CD4-positive, alpha-beta T cell treated with Interleukin-15 for 1 hour (primary cell): ENCODE data around the gene EIF3L.

ENCODE experiments used
- DNase-seq: peaks from one replicate; pipeline ENCODE4 v3.0.0-alpha.2; 2020

EIF3L gene

DNA sequence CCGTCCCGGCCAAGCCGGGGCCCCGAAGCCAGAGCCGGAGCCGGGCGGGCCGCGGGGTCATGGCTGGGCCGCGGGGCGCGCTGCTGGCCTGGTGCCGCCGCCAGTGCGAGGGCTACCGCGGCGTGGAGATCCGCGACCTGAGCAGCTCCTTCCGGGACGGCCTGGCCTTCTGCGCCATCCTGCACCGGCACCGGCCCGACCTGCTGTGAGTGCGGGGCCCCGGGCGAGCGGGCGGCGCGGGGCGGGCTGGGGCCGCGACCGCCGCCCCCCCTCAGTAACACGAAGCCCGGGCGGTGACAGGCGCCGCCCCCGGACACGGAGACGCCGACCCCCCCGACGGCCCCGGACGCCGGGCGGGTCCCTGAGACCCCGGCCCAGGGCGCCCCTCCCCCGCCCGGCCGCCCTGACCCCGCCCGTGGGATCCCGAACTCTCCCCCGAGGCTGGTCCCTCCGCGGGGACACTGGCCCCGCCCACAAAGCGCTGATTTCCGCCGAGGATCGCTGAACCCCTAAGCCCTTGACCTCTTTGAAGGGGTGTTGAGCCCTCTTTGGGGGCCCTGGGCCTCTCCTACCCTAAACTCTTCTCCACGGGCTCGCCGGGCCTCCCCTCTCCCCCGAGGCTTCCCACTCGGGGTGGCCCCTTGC is 57.3 kb downstream of the EIF3L start:
- no peak for DNase-seq

DNA sequence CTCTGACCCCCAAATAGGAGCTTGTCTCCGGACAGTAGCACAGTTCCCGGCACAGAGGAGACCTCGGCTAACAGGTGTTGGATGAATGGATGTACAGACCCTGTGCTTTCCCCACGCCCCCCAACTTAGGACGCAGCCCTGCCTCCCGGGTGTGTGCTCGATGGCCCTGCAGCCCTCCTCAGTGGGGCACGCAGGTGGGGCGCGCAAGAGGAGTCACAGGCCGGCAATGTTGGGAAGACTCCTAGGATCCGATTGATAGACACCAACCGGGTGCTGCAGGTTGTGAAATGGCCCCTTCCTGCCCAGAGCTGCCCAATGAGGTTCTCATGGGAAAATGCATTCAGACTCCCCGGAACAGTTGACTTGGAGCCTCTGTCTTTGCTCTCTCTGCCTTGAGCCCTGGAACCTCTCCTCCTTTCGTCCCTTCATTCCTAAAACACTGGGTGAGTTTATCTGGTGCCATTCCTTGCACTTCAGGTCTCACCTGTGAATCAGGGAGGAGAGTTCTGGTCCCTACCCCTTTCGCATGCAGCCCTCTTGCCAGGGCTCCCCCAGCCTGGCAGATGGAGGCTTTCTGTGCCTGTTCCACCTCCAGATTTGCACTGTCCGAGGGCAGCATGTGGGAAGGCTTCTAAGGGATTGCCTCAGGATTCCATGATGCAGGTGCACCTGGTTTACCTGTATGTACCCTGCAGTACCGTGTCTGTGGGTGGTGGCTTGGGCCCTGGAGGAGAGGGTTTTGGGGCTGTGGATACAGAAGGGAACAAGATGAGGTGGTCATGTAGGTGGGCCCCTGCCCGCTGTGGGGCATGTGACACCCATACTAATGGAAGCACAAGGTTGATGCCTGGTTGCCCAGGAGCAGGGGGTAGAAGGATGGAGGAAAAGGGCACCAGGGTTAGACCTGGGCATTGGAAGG is 58.1 kb downstream of the EIF3L start:
- no peak for DNase-seq

DNA sequence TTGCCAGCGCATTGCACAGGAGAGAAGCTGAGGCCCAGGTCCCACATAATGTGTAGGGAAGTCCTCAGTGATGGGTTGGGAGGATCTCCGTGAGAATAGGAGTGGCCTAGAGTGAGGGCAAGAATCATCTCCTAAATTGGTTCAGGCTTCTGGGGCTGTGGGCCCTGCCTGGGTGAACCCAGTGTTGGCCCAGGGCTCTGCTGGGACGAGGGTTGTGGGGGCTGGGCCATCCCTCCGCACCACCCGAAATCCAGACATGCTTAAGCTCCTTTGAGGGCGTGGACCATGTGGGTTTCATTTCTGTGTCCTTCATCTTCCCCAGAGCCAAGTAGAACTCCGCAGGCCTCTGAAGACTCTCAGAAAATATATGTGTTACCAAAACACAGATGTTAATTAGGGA is 60.5 kb downstream of the EIF3L start:
- DNase-seq = no peak

DNA sequence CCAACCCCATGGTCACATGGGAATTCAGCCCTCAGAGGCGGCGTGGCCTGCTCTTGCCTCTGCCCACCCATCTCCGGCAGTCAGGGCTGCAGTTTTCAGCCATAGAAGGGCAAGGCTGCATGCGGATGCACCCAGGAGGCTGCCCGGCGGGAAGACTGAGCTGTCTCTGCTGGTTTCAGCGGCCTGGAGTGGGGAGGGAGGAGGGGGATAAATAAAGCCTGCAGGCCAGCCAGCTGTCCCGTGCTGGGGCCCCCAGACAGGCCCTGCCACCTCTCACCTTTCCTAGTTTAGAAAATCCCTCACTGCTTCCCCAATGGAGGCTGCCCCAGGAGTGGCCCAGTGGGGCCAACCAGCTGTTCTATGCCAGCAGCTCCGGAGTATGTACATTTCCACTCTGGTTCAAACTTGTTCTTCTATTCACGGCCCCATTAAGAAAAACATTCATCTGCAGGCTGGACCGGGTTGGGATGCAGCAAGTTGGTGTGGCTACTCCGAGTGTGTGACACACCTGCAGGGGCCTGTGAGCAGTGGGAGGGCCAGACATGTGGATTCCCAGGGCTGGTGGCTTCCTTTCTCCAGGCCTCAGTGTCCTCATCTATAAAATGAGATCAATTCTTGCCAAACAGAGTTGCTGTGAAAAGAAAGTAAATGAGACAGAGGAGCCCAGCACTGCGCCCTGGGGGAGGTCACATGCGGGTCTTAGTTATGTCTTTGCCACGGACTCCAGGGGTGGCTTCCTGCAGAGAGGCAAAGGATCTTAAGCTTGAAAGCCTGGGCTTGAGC is 61.9 kb downstream of the EIF3L start:
- DNase-seq = no peak

DNA sequence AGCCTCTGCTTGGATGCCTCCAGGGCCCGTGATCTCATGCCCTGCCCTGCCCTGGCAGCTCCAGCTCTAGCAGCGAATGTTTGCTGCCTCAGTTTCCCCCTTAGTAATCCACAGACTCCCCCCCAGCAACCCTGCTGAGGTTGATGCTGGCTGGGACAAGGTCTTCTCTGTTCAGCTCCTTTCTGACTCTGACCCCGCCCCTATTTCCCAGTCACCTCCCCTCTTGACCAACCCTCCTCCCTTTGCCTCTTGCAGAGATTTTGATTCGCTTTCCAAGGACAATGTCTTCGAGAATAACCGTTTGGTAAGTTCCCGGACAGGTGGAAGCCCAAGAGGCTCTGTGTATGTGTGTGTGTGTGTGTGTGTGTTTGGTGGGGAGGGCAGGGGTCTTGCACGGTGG is 62.5 kb downstream of the EIF3L start:
- DNase-seq = no peak

DNA sequence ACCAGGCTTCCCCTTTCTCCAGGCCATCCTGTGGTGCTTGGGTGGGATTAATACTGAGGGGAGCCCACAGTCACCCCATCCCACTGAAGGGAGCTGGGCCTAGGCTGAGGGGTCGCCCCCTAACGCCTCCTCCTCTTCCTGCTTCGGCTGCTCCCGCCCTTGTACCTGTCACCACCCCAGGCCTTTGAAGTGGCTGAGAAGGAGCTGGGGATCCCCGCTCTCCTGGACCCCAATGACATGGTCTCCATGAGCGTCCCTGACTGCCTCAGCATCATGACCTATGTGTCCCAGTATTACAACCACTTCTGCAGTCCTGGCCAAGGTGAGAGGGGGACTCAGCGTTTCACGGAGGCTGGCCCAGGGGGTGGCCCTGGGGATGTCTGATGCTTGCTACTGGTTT is 63.0 kb downstream of the EIF3L start:
- DNase-seq = no peak

DNA sequence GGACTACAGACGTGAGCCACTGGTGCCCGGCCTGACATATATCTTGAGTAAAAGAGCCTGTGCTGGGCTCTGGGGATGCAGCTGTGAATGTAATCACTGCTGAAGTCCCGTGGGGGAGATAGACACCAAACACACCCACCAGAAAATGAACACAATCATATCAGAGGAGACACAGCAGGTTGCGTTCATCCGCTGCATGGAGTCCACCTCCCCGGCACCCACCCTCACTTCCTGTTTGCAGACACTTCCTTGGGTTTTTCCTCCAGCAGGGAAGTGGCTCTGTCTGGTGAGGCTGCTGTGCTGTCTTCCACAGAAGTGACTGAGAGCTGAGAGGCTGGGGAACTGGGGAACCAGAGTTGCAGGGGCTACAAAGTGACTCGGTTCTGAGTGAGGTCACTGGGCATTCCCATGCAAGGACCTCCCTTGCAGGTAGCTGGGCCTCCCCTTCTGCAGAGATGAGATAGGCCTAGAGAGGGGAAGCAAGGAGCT is 64.1 kb downstream of the EIF3L start:
- DNase-seq = no peak

DNA sequence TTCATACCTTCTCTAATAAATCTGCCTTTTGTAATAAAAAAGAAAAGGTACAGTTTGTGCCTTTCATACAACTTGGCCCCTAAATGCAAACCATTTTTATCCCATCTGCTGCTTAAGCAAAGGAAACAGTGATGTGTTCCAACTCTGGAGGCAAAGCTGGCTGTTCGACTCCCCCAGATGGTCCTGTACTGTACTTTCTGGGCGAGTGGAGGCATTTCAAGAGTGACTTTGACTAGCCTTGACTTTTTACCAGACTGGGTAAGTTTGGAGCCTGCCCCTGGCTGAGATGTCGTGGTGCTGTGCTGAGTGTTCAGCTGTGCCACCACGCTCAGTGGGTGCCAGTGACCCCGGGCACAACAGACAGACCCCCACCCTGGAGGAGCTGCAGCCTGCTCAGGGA is 67.1 kb downstream of the EIF3L start:
- no peak for DNase-seq

DNA sequence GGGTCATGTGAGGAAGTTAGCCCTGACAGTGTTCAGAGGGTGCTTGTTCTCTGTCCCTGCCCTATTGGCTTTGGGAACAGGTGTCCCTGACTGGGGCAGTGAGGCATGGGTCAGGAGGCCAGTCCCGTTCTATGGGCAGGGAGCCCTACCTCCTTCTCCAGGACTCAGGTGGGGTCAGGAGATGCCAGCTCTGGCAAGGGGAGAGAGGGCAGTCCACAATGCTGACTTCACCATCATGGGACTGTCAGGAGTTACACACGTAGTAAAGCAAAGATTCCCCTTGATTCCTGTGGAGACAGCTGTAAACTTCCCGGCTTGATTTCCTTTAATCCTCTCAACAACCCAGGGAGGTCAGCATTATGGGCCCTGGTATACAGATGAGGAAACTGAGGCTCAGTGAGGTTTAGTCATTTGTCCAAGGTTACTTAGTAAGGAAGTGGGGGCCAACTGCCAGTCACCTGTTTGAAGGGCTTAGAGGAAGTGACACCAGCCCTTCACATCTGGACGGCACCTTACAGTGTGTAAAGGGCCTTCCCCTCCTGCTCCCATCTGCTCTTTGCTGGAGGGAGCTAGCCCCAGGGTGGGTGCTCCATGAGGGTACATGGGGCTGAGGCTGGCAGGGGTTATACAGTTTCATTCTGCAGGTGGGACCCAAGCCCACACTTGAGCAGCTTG is 68.8 kb downstream of the EIF3L start:
- no peak for DNase-seq

DNA sequence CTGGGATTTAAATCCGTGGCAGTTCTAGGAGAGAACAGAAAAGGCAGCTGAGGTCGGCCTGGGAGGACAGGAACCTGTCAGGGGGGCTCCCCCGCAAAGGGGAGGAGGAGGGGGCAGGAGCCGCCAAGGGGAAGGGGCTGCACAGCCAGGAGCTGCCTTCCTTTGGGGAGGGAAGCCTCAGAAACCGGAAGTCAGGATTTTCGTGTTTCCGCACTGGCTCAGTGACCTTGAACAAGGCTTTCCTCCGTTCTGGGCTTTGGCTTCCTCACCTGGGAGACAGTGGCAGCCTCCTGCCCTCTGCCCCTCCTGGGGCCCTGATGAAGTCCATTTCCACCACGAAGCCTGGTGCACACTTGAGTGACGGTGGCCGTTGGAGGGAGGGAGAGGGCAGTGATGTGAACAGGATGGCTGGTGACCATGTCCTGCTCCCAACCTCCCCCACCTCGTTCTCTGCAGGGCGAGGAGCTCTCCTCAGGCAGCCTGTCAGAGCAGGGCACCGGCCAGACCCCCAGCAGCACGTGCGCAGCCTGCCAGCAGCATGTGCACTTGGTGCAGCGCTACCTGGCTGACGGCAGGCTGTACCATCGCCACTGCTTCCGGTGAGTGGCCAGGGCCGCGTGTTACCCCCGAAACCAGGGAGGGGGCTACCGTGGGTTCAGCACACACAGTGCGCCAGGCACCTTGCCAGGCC is 69.5 kb downstream of the EIF3L start:
- no peak for DNase-seq

DNA sequence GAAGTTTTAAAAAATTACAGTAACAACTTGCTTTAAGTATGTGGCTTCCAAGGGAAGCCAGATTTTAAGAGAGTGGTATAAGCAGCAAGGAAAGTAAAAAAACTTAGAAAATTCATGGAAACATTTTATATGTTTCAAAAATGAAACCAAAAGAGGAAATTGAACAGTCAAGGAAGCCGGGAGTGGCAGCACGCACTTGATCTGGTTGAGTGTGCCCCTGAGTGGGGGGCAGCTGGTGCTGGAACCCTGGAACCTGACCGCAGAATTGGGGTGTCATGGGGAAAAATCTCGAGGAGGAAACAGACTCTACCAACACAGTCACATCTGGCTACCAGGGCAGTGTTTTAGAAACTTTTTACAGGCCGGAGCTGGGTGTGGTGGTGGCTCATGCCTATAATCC is 70.9 kb downstream of the EIF3L start:
- no peak for DNase-seq

DNA sequence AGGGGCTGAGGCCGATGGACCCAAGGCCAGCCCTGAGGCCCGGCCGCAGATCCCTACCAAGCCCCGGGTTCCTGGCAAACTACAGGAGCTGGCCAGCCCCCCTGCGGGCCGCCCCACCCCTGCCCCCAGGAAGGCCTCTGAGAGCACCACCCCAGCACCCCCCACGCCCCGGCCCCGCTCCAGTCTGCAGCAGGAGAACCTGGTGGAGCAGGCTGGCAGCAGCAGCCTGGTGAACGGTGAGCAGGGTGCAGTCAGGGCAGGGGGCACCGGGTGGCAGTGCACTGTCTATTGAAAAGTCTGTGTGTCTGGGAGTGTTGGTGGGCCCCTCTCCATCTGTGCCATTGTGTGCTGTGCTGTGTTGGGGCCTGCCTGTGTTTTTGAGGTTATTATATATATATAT is 73.0 kb downstream of the EIF3L start:
- DNase-seq = no peak

DNA sequence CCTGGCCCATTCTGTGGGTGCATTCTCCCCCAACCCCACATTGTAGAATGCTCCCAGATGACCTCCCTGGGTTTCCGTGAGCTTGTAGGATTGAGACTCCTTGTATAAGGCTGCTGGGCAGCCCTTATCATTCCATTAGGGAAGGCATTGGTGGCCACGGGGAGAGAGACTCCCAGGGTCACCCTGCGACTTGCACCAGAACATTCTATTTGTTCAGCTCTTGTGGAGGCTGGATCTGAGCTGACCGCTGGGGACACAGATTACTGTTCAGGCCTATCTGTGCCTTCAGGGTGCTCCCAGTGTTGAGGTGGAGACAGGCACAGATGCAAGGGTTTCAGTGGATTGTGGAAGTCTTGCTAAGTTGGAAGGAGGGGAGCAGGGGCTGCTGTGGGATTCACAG is 74.7 kb downstream of the EIF3L start:
- no peak for DNase-seq

DNA sequence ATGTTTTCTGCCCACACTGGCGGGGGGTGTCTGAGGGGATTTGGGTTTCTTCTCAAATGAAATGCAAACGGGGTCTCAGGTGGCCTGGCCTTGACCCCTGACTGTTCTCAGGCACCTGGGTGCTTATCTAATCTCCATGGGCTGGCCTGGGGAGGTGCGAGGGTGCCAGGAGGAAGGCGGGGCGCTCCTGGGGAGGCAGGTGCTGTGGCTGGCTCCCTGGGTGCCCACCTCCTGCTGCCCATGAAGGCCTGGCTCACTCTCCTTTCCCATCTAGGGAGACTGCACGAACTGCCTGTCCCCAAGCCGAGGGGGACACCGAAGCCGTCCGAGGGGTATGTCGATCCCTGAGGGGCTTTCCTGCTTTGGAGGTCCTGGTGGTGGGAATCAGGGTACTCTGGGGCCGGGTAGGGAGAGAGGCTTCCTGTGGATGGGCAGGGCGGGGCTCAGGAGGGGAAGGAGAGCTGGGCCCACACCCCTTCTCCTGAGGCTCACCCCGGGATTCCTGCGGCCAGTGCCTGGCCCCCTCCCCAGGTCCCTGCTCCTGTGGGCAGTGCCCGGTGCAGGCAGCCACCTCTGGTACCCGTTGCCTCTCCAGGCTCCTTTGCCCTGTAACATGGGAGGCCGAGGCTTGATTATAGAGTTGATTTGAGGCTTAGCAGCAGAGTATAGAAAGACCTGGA is 75.3 kb downstream of the EIF3L start:
- DNase-seq = no peak

DNA sequence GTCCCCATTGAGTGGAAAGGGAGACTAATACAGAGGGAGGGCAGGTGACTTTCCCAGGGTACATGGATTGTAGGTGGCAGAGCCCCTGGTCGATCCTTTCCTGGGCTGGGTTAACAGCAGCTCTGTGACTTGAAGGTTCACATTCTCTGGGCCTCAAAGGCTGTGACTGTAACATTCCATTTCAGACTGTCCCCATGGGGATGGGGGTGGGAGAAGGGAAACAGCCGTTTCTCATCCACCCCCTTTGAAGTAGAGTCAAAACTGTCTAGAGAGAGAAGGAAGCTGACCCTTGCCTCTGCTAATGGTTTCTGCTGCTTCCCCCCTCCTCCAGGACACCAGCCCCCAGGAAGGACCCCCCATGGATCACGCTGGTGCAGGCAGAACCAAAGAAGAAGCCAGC is 76.1 kb downstream of the EIF3L start:
- DNase-seq = no peak

DNA sequence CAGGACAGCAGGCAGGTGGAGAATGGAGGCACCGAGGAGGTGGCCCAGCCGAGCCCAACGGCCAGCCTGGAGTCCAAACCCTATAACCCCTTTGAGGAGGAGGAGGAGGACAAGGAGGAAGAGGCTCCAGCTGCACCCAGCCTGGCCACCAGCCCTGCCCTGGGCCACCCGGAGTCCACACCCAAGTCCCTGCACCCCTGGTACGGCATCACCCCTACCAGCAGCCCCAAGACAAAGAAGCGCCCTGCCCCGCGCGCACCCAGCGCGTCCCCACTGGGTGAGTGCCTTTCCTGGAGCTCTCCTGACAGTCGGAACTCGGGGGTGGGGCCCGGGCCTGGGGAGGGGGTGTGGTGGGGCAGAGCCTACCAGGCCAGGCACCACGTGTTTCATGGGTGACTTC is 76.5 kb downstream of the EIF3L start:
- no peak for DNase-seq

DNA sequence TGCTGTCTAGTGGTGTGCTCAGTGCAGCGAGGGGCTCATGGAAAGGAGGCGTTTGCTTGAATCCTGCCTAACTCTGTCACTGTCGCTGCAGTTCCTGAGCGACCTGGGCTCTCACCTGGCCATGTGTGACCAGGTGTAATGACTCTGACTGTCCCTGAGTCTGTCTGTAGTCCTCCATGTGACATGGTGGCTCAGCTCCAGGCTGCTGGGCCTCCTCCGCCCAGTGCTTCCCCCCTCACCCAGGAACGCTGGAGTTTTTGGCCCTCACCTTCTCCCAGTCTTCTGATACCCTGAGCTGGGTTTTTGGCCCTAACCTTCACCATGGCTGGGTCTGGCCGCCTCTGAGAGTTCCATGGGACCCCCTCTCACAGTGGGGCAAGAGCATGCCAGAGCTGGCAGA is 77.1 kb downstream of the EIF3L start:
- DNase-seq = no peak

DNA sequence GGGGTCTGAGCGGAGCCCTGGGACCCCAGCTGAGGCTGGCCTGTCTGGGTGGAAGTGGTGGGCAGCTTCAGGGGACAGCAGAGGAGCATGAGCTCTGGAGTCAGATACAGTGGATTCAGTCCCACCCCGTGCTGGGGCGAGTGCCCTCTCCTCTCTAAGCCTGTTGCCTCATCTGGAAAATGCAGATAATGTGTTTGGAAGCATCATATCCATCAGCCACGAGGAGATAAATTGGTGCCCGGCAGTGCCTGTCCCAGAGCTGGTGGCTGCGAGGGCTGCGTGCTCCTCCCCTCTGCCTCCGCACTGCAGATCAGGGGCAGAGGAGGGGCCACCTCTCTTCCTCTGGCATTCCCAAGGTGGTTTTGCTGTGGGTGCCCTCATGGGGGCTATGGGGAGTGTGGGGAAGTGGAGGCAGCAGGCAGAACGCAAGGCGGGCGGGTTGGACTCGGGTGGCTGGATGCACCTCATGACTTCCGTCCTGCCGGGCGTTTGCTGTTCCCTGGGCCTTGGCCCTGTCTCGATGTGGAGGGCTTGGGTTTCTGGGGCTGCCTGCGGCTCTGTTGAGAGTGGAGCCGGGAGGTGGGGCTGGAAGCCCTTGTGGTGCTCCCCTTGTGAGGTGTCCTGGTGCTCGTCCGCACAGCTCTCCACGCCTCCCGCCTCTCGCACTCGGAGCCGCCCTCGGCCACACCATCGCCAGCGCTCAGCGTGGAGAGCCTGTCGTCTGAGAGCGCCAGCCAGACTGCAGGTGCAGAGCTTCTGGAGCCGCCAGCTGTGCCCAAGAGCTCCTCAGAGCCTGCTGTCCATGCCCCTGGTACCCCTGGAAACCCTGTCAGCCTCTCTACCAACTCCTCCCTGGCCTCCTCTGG is 77.8 kb downstream of the EIF3L start:
- DNase-seq = no peak

DNA sequence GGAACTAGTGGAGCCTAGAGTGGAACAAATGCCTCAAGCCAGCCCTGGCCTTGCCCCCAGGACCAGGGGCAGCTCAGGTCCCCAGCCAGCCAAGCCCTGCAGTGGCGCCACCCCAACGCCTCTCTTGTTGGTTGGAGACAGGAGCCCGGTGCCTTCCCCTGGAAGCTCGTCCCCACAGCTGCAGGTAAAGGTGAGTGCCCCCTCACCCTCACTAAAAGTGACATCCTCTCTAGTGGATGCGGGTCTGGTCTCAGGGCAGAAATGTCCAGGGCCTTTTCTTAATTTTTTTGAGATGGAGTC is 78.4 kb downstream of the EIF3L start:
- DNase-seq = no peak

DNA sequence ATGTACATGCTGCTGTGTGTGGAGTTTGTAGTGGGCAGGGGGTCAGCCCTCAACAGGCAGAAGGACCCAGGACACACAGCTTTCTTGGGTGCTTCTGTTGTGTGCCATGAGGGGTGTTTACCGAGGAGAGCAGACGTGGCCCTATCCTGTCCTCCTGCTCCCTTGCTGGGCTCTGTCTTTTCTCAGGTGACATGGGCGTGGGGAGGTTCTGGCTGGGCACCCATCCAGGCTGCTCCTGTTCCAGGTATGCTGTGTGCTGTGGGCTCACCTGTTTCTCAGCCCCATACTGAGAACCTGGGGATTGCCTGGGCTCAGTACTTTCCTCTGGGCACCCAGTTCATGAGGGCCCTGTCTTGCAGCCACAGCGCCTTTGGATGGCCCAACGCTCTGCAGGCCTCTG is 80.2 kb downstream of the EIF3L start:
- DNase-seq = no peak
